HG03439 (cell line): Measurements from ENCODE around the gene SCLY.

ENCODE experiments used
- ATAC-seq: cut with Tn5 transposase; IDR thresholded peaks from one replicate; pipeline ENCODE4 v1.9.1; 2021; ENCODE audit warnings: mild to moderate bottlenecking, moderate library complexity; ENCODE audit not compliant: unreplicated experiment

SCLY gene

GRCh38 chr2:238096311-238097011, 35.7 kb downstream of the SCLY start:
- no peak for ATAC-seq

- ATAC-seq, result no peak
These were observed 36.6 kb downstream of the SCLY start for GRCh38 chr2:238097201-238097987.

GRCh38 chr2:238097988-238098871, 37.4 kb downstream of the SCLY start:
- ATAC-seq, result peak; percentile 66

GRCh38 chr2:238098901-238099713, 38.3 kb downstream of the SCLY start:
- no peak for ATAC-seq

GRCh38 chr2:238099714-238100048, 38.9 kb downstream of the SCLY start:
- ATAC-seq, result no peak

GRCh38 chr2:238100049-238100820, 39.4 kb downstream of the SCLY start, which contains the start of gene ESPNL:
Gene ESPNL, plus strand, starts transcription at chr2:238100340. Its CDS starts 80 bp downstream, at chr2:238100420.
- ATAC-seq, result no peak

GRCh38 chr2:238100821-238101771, 40.3 kb downstream of the SCLY start:
- ATAC-seq, result no peak

GRCh38 chr2:238101891-238102841, 41.4 kb downstream of the SCLY start:
- no peak for ATAC-seq

GRCh38 chr2:238102865-238103264, 42.1 kb downstream of the SCLY start:
- no peak for ATAC-seq

- ATAC-seq, result no peak
These were observed 42.8 kb downstream of the SCLY start for GRCh38 chr2:238103465-238104225.

GRCh38 chr2:238104226-238104690, 43.5 kb downstream of the SCLY start:
- ATAC-seq, result no peak

GRCh38 chr2:238104691-238105371, 44.0 kb downstream of the SCLY start:
- ATAC-seq, result no peak

- ATAC-seq, result no peak
These were observed 44.9 kb downstream of the SCLY start for GRCh38 chr2:238105506-238106338.

GRCh38 chr2:238106339-238106697, 45.5 kb downstream of the SCLY start:
- no peak for ATAC-seq
